GM12864 (cell line): ENCODE measurements around the gene MVB12B.

Experiments
- DNase-seq: peaks from one replicate; pipeline ENCODE4 v3.0.0-alpha.2; 2011; ENCODE audit warnings: low read depth
- H3K4me3 ChIP-seq: 2 replicates; pipeline ENCODE4 v1.5.1; 2011; ENCODE audit warnings: mild to moderate bottlenecking, low read depth, low read length, control low read depth
- TF ChIP-seq, protein P1 (sequence below): IDR thresholded peaks from 2 replicates; pipeline ENCODE4 v1.5.1; 2011; ENCODE audit warnings: low read depth, mild to moderate bottlenecking, moderate library complexity, low read length, control low read depth, inconsistent platforms; ENCODE audit errors: missing control alignments

Gene MVB12B

DNA sequence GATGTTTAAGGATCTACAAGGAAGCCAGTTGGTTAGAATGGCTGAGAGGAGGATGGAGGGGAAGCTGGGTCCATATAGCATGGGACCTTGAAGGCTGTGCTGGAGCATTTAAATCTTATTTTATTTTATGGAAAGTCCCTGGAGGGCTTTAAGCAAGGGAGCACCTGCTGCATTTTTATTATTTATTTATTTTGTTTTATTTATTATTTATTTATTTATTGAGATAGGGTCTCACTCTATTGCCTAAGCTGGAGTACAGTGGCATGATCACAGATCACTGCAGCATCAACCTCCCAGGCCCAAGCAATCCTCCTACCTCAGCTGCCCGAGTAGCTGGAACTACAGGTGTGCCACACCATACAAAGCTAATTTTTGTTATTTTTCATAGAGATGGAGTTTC, 4.9 kb upstream of the MVB12B start:
- TF ChIP-seq, protein P1, sequence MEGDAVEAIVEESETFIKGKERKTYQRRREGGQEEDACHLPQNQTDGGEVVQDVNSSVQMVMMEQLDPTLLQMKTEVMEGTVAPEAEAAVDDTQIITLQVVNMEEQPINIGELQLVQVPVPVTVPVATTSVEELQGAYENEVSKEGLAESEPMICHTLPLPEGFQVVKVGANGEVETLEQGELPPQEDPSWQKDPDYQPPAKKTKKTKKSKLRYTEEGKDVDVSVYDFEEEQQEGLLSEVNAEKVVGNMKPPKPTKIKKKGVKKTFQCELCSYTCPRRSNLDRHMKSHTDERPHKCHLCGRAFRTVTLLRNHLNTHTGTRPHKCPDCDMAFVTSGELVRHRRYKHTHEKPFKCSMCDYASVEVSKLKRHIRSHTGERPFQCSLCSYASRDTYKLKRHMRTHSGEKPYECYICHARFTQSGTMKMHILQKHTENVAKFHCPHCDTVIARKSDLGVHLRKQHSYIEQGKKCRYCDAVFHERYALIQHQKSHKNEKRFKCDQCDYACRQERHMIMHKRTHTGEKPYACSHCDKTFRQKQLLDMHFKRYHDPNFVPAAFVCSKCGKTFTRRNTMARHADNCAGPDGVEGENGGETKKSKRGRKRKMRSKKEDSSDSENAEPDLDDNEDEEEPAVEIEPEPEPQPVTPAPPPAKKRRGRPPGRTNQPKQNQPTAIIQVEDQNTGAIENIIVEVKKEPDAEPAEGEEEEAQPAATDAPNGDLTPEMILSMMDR: no peak
- H3K4me3 ChIP-seq: no peak overlapping the region
- DNase-seq: no peak

DNA sequence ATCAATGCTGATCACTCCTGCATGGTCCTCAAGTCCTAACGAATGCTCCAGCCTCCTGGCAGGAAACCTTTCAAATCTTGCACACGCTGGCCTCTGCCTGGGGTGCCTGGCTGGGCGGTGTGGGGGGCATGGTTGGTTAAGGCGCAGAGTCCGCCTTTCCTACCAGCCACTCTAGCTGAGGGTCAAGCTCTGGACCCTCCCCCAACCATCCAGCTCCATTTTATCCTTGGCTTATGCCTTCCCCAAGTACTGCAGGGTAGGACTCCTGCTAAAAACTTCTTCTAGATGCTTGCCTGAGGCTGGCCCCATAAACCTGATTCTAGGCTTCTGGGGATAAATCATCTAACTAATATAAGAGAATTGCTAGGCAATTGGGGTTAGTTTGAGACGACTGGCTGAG, 808 bp upstream of the MVB12B start:
- no peak for DNase-seq
- H3K4me3 ChIP-seq: no peak overlapping the region
- TF ChIP-seq, protein P1: no peak

DNA sequence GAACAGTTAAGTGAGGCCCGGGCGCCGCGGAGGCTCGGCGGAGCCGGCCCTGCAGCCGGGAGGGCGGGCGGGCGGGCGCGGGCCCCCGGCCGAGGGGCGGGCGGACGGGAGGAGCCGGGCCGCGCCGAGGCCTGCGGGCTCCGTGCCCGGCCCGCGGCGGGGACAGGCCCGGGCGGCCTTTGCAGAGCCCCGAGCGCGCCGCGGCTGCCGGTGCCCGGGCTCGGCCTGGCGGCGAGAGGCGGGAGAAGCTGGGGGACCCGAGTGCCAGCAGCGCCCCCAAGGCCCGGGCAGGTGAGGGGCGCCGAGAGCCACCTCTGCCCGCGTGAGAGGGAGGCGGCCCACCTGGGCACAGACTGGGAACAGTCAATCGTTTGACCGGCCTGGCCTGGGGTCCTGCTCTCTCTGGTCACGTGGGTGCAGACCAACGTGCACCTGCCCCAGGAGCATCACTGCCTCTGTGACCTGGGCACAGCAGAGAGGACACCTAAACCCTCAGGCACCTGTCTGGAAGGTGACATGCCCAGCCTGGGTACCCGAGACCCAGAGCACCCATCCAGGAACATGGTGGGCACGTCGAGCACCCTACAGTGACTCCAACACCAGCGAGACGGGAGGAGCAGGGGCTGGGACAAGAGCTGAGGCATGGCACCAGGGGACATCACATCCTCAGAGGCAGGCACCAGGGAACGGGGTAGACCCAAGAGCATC, 531 bp downstream of the MVB12B start:
- no peak for DNase-seq
- TF ChIP-seq, protein P1: no peak
- no peak overlapping the region; the same call in 1 of the 2 replicates for H3K4me3 ChIP-seq

DNA sequence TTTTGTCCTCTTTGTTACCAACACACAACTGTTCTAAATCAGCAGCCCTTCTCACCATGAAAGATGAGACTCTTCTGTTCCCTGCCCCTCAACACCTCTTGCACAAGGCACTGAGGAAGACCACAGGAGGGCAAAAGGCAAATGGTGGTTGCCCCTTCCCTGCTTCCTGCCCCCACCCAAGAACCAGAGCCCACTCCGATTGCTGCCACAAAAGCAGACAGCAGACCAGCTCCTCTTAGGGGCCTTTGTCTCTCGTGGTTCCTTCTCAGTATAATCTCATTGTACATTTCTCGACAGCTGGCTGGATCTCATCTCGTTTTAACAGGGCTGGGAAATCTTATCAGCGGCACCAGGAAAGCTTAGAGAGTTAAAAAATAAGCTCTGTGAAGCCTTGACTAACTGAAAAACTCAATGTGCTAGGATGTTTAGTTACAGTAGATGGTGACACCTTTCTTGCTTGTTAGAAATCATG, 1.1 kb downstream of the MVB12B start:
- no peak for DNase-seq
- TF ChIP-seq, protein P1: no peak
- no peak overlapping the region for H3K4me3 ChIP-seq

DNA sequence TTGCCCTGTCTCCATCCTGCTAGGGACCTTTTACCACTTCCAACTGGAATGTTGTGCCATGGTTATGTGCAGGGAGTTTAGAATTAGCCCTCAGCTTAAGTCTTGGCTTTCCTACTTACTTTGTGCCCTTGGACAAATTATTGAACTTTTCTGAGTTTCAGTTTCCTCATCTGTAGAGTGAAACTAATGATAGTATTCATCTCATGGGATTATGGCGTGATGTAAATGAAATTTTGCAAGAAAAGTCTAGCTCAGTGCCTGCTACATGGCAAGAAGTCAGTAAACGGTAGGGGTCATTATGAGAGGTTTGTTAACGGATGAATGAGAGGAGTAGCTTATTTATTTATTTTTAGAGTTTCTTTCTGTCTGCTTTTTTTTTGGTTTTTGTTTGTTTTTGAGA, 1.8 kb downstream of the MVB12B start:
- H3K4me3 ChIP-seq: no peak overlapping the region
- TF ChIP-seq, protein P1: no peak
- DNase-seq: no peak

DNA sequence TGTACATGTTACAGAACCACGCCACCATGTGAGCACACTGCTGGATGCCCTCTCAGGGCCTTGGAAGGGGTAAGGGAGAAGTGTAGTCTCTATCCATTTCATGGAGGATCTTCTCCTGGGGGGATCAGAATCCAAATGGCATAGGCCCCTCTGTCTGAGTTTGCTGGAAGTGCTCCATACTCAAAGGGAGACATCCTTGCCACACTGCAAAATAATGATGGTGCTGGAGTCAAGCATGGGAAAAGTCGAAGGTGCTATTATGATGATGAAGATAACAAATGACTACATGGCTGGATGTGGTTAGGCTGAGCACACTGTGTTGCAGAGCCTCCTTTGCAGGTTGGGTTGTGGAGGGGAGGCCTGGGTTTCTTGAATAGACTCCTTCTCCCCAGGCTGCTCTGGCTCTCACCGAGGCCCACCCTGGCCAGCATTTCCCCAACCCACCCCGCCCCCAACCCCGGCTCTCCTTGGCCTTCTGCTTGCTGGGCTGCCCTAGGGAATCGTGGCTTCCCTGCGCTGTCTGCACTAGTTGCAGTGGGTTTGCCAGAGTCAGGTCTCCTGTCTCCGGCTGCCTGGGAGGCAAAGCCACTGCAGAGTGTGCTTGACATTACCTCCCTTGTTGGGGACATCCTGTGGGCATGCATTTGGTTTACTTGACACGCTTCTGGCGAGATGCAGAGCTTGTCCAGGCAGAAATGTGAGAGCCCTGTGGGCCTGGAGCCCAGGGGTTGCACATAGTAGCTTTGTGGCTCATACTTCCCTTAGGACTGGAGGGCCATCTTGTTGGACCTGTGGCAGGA, 3.0 kb downstream of the MVB12B start:
- no peak overlapping the region for H3K4me3 ChIP-seq
- TF ChIP-seq, protein P1: no peak
- no peak for DNase-seq
